GM12875 (cell line): ENCODE results near the gene RABL6.
A peak's percentile ranks its signal among the peaks of the same experiment; 100 is the strongest.

Source experiments
- H3K4me3 ChIP-seq: one replicate; pipeline ENCODE4 v1.5.1; 2011; ENCODE audit warnings: low read depth, low read length, control low read depth
- CTCF ChIP-seq: IDR thresholded peaks from 2 replicates; pipeline ENCODE4 v1.5.1; 2011; ENCODE audit warnings: low read depth, mild to moderate bottlenecking, control low read depth, inconsistent platforms, low read length, moderate library complexity, borderline replicate concordance; ENCODE audit not compliant: insufficient read depth

Gene RABL6

GRCh38 chr9:136808075-136808805 lies 492 bp downstream of the RABL6 start:
- peak overlapping the region; percentile 97 for H3K4me3 ChIP-seq
- 0 out of 2 replicates have a peak, but pooled peaks have one; percentile 13 for TF ChIP-seq CTCF

GRCh38 chr9:136808806-136809158 lies 1.0 kb downstream of the RABL6 start:
- TF ChIP-seq CTCF, result no peak
- H3K4me3 ChIP-seq, result peak overlapping the region; percentile 97

GRCh38 chr9:136814725-136815421 lies 7.1 kb downstream of the RABL6 start:
- no peak overlapping the region for H3K4me3 ChIP-seq
- no peak for TF ChIP-seq CTCF

GRCh38 chr9:136815422-136815782 lies 7.7 kb downstream of the RABL6 start:
- no peak overlapping the region for H3K4me3 ChIP-seq
- TF ChIP-seq CTCF, result no peak

- no peak overlapping the region for H3K4me3 ChIP-seq
- TF ChIP-seq CTCF, result no peak
Measured at GRCh38 chr9:136820971-136821825, 13.4 kb downstream of the RABL6 start.

- no peak overlapping the region for H3K4me3 ChIP-seq
- no peak for TF ChIP-seq CTCF
Measured at GRCh38 chr9:136821826-136822544, 14.2 kb downstream of the RABL6 start.
